OCI-LY7 (cell line): ENCODE data around the gene ANO8. TPM values are rescaled to one million over a fixed set of nuclear protein-coding genes. Genes with fewer than 3 reads are reported as not detected.
A peak's percentile ranks its signal among the peaks of the same experiment; 100 is the strongest.

Experiments used
- BruUV-seq: library from RNA; stranded (reverse); fragments of 400-500 nt; replicated peaks from 2 replicates; lab custom pipeline; 2021; lab: Mats Ljungman, UMichigan
- CTCF ChIA-PET: fragments of 300-600 bp; sonication (Branson Sonifier 250); formaldehyde crosslinking; loops from one replicate; lab custom pipeline; 2022; ENCODE audit warnings: antibody characterized with exemption; ENCODE audit not compliant: unreplicated experiment; lab: Charles Lee
- POLR2A ChIA-PET: fragments of 300-600 bp; sonication (Branson Sonifier 250); formaldehyde crosslinking; loops from one replicate; lab custom pipeline; 2022; ENCODE audit warnings: antibody characterized with exemption; lab: Charles Lee
- DNase-seq: peaks from one replicate; pipeline ENCODE4 v3.0.0-alpha.2; 2015; ENCODE audit warnings: low spot score
- H2AFZ ChIP-seq: fragments of 200-600 bp; sonication (generic), shearing (Covaris generic); 2 replicates; pipeline ENCODE4 v1.6.1; 2014; ENCODE audit warnings: mild to moderate bottlenecking, antibody characterized with exemption, low read length, moderate library complexity
- H3K27ac ChIP-seq: fragments of 200-600 bp; sonication (generic); 2 replicates; pipeline ENCODE4 v1.5.1; 2014; ENCODE audit warnings: mixed run types, low read depth, mild to moderate bottlenecking, moderate library complexity, low read length, inconsistent platforms; ENCODE audit not compliant: poor library complexity, severe bottlenecking
- H3K36me3 ChIP-seq: fragments of 200-600 bp; sonication (generic); 2 replicates; pipeline ENCODE4 v1.6.1; 2014; ENCODE audit warnings: mild to moderate bottlenecking, antibody characterized with exemption, low read length, moderate library complexity, mixed read lengths; ENCODE audit not compliant: insufficient read depth
- H3K4me1 ChIP-seq: fragments of 200-600 bp; sonication (generic); 2 replicates; pipeline ENCODE4 v1.5.1; 2014; ENCODE audit warnings: mild to moderate bottlenecking, low read length; ENCODE audit not compliant: insufficient read depth, poor library complexity, severe bottlenecking
- H3K4me2 ChIP-seq: fragments of 200-600 bp; sonication (generic); 2 replicates; pipeline ENCODE4 v1.6.1; 2014; ENCODE audit warnings: mild to moderate bottlenecking, low read length
- H3K4me3 ChIP-seq: fragments of 200-600 bp; sonication (generic); 2 replicates; pipeline ENCODE4 v1.5.1; 2014; ENCODE audit warnings: mild to moderate bottlenecking, low read depth, low read length; ENCODE audit not compliant: poor library complexity, severe bottlenecking
- H3K79me2 ChIP-seq: fragments of 200-600 bp; sonication (generic); 2 replicates; pipeline ENCODE4 v1.6.1; 2016; ENCODE audit warnings: low read depth, mild to moderate bottlenecking, low read length, moderate library complexity, mixed read lengths; ENCODE audit not compliant: insufficient read depth
- H3K9me2 ChIP-seq: fragments of 200-600 bp; sonication (generic); 2 replicates; pipeline ENCODE4 v1.6.1; 2016; ENCODE audit warnings: mild to moderate bottlenecking, low read length, mixed read lengths; ENCODE audit not compliant: insufficient read depth
- H3K9me3 ChIP-seq: fragments of 200-600 bp; sonication (generic); 2 replicates; pipeline ENCODE4 v1.6.1; 2014; ENCODE audit warnings: mild to moderate bottlenecking, mixed run types, low read length, mixed read lengths
- H4K20me1 ChIP-seq: fragments of 200-600 bp; sonication (generic); 2 replicates; pipeline ENCODE4 v1.6.1; 2014; ENCODE audit warnings: mild to moderate bottlenecking, antibody characterized with exemption, low read length, moderate library complexity, mixed read lengths; ENCODE audit not compliant: insufficient read depth
- CTCF ChIP-seq: fragments of 200-600 bp; sonication (generic); conservative IDR thresholded peaks from 2 replicates; pipeline ENCODE4 v1.5.1; 2014; ENCODE audit warnings: mild to moderate bottlenecking, antibody characterized with exemption, low read length, moderate library complexity, mixed read lengths
- EZH2phosphoT487 ChIP-seq: fragments of 200-600 bp; sonication (generic); IDR thresholded peaks from 2 replicates; pipeline ENCODE4 v1.6.1; 2018; ENCODE audit warnings: low read depth, borderline replicate concordance, mild to moderate bottlenecking, mixed run types, antibody characterized with exemption, low read length, moderate library complexity, mixed read lengths
- intact Hi-C: fragments of 100-400 bp; cut with micrococcal nuclease; formaldehyde crosslinking; loops from one replicate; pipeline ENCODE4 v1.10.0; 2022; ENCODE audit not compliant: unreplicated experiment
- total RNA-seq, 2 experiments: library from RNA; depleted of rRNA in 1 of 2; stranded (reverse); fragments of >200 nt in 1 of 2; shearing (Covaris generic) in 1 of 2; gene quantifications; 2 replicates each; pipeline ENCODE4 v1.2.3, GENCODE V29; 2014 to 2022

ANO8 gene
- total RNA-seq, 2 experiments from 2014 or later = 4.3 to 13.5 TPM

DNA sequence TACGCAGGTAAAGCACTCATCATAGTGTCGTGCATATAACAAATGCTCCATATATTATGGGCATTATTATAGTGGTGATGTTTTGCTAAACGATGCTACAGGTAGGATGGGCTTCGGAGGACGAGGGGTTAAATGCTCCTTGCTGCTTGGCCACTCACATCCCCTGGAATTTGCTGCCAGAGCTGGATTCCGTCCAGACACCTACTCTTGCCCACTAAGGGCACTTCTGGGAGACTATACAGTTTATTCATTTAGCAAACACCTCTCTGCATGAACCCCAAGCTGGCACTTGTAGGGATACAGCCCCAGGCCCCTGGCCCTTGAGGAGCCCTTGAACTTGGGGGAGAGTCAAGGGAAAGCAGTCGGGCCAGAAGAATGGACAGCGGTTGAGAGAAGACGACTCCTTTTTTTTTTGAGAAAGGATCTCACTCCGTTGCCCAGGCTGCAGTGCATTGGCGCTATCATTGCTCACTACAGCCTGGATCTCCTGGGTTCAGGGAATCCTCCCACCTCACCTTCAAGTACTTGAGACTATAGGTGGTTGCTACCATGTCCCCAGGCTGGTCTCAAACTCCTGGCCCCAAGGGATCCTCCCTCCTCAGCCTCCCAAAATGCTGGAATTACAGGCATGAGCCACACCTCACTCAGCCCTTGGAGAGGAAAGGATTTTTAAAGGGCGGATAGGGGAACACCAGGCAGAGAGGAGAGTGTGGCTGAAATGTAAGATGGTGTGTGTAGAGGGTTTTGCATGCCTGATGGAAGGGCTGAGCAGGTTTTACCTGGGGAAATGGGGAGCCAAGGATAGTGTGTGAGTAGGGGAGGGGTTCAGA, 30.1 kb downstream of the ANO8 start:
- TF ChIP-seq CTCF (no peak), EZH2phosphoT487 (no peak)
- Histone ChIP-seq H3K4me1 (peaks cover 43% of the 10 kb centered on the region), H3K36me3 (0 out of 2 replicates have a peak, but pooled peaks cover 5% of the 10 kb centered on the region), H3K9me3 (no peaks in the 10 kb centered on the region), H3K4me2 (peak overlapping the region; percentile 54), H3K27ac (peak overlapping the region; percentile 90), H2AFZ (peak overlapping the region; percentile 4; the same call in 1 of the 2 replicates), H3K79me2 (peaks cover 10% of the 10 kb centered on the region), H3K4me3 (peak overlapping the region; percentile 19), H4K20me1 (no peaks in the 10 kb centered on the region), H3K9me2 (no peaks in the 10 kb centered on the region)
- no TSS peak for BruUV-seq
- POLR2A ChIA-PET = interaction anchor here (0.8 to 1.1 kb wide), 3 partner anchors 28 to 101 kb away, joined by 4 to 8 read pairs (median 6); partner anchors contain the start of gene BST2
- CTCF ChIA-PET = interaction anchor here (0.6 to 1.2 kb wide), 5 partner anchors 10 to 225 kb away, joined by 3 to 4 read pairs (median 3); partner anchors contain the start of gene USHBP1
- intact Hi-C loops = loop anchor here (1.0 to 5.0 kb wide), 2 partner anchors 12 to 448 kb away; partner anchors contain the start of gene FCHO1
- DNase-seq = no peak

DNA sequence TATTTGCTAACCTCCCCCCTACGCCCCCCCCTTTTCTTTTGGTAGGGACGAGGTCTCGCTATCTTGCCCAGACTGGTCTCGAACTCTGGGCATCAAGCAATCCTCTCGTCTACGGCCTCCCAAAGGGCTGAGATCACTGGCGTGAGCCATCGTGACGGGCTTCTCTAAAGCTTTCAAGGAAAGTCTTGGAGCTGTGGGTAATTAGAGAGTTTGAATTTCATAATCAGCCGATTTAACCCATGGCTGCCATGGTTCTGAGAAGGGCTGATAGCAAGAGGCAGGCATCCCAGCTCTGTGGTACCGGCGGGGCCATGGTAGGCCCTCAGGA, 30.8 kb downstream of the ANO8 start:
- POLR2A ChIA-PET = no interaction called here
- TF ChIP-seq CTCF = no peak
- no peak for TF ChIP-seq EZH2phosphoT487

More for the DNA sequence above, 30.8 kb downstream of the ANO8 start:
- no peak for DNase-seq
- Histone ChIP-seq H3K4me1 (peaks cover 40% of the 10 kb centered on the region), H3K36me3 (peaks cover 7% of the 10 kb centered on the region), H3K9me3 (no peaks in the 10 kb centered on the region), H3K79me2 (peaks cover 8% of the 10 kb centered on the region), H3K4me3 (peak overlapping the region; percentile 74), H3K27ac (peak overlapping the region; percentile 90), H2AFZ (peak overlapping the region; percentile 29; the same call in 1 of the 2 replicates), H4K20me1 (no peaks in the 10 kb centered on the region), H3K9me2 (no peaks in the 10 kb centered on the region), H3K4me2 (peak overlapping the region; percentile 95)
- CTCF ChIA-PET = interaction anchor here (1.4 kb wide), 1 partner anchor 10 kb away, joined by 3 read pairs; no protein-coding TSS in a partner anchor
- BruUV-seq = no TSS peak
- intact Hi-C loops = no loop called here
